Tibial artery (tissue), 4 donors: Measurements from ENCODE around the gene ST7L.

Experiments used
- DNase-seq, 2 donors: peaks; one replicate each; pipeline ENCODE4 v3.0.0-alpha.2; 2019
- H3K27ac ChIP-seq, 2 donors: fragments of 200-600 bp; sonication (generic) in 1 of 2; 1 replicate in 1 of 2; 2 replicates in 1 of 2; pipeline ENCODE4 v1.5.1; 2018 to 2019; ENCODE audit warnings: mild to moderate bottlenecking in 1 of 2
- H3K27me3 ChIP-seq, 2 donors: fragments of 200-600 bp; sonication (generic) in 1 of 2; one replicate each; pipeline versions ENCODE4 v1.5.1 to v1.6.0; 2016 to 2019
- H3K36me3 ChIP-seq, 3 donors: fragments of 200-600 bp; sonication (generic) in 2 of 3; one replicate each; pipeline ENCODE4 v1.5.1; 2016 to 2019; ENCODE audit warnings: mild to moderate bottlenecking in 2 of 3
- H3K4me1 ChIP-seq, 4 donors: fragments of 200-600 bp; sonication (generic) in 2 of 4; 1 replicate in 3 of 4; 2 replicates in 1 of 4; pipeline ENCODE4 v1.5.1; 2016 to 2019
- H3K4me3 ChIP-seq, 2 donors: fragments of 200-600 bp; sonication (generic) in 1 of 2; 1 replicate in 1 of 2; 2 replicates in 1 of 2; pipeline ENCODE4 v1.5.1; 2018 to 2019; ENCODE audit warnings: mild to moderate bottlenecking in 2 of 2
- H3K9me3 ChIP-seq, 3 donors: fragments of 200-600 bp; sonication (generic) in 1 of 3; one replicate each; pipeline ENCODE4 v1.5.1; 2016 to 2019
- intact Hi-C: fragments of 100-400 bp; cut with DNase I; formaldehyde crosslinking; loops from one replicate; pipeline ENCODE4 v1.15.0; 2023; ENCODE audit warnings: low total_unique reads
- TF ChIP-seq, protein P1 (sequence below), 2 experiments: fragments of 200-600 bp in 1 of 2; fragments of 450-650 bp in 1 of 2; IDR thresholded peaks; one replicate each; pipeline ENCODE4 v1.5.1; 2017 to 2019; ENCODE audit warnings: antibody characterized with exemption in 2 of 2, mild to moderate bottlenecking in 1 of 2, moderate library complexity in 1 of 2

ST7L gene

GRCh38 chr1:112506731-112507130, 112.2 kb downstream of the ST7L start:
- intact Hi-C loops, result no loop called here
- TF ChIP-seq, protein P1, sequence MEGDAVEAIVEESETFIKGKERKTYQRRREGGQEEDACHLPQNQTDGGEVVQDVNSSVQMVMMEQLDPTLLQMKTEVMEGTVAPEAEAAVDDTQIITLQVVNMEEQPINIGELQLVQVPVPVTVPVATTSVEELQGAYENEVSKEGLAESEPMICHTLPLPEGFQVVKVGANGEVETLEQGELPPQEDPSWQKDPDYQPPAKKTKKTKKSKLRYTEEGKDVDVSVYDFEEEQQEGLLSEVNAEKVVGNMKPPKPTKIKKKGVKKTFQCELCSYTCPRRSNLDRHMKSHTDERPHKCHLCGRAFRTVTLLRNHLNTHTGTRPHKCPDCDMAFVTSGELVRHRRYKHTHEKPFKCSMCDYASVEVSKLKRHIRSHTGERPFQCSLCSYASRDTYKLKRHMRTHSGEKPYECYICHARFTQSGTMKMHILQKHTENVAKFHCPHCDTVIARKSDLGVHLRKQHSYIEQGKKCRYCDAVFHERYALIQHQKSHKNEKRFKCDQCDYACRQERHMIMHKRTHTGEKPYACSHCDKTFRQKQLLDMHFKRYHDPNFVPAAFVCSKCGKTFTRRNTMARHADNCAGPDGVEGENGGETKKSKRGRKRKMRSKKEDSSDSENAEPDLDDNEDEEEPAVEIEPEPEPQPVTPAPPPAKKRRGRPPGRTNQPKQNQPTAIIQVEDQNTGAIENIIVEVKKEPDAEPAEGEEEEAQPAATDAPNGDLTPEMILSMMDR (IDR thresholded peaks at IDR 0.05), result no peak
- no peak overlapping the region for H3K4me3 ChIP-seq
- no peaks in the 10 kb centered on the region for H3K9me3 ChIP-seq
- no peak overlapping the region for H3K27ac ChIP-seq
- peaks cover 0 to 52% of the 10 kb centered on the region in 2 donors for H3K27me3 ChIP-seq
- H3K4me1 ChIP-seq, result peaks cover 0 to 31% (median 21%) of the 10 kb centered on the region in 4 donors
- no peak for DNase-seq
- no peaks in the 10 kb centered on the region for H3K36me3 ChIP-seq

GRCh38 chr1:112506306-112506705, 112.6 kb downstream of the ST7L start:
- intact Hi-C loops, result no loop called here
- no peak for DNase-seq
- peaks cover 0 to 54% of the 10 kb centered on the region in 2 donors for H3K27me3 ChIP-seq
- H3K4me1 ChIP-seq, result peaks cover 0 to 35% (median 25%) of the 10 kb centered on the region in 4 donors
- H3K4me3 ChIP-seq, result no peak overlapping the region
- H3K36me3 ChIP-seq, result no peaks in the 10 kb centered on the region
- no peak overlapping the region for H3K27ac ChIP-seq
- no peaks in the 10 kb centered on the region for H3K9me3 ChIP-seq
- TF ChIP-seq, protein P1 (IDR thresholded peaks at IDR 0.05), result no peak

- no peak overlapping the region for H3K27ac ChIP-seq
- intact Hi-C loops, result no loop called here
- H3K4me3 ChIP-seq, result no peak overlapping the region
- TF ChIP-seq, protein P1 (IDR thresholded peaks at IDR 0.05), result no peak
- peaks cover 0 to 54% of the 10 kb centered on the region in 2 donors for H3K27me3 ChIP-seq
- H3K36me3 ChIP-seq, result no peaks in the 10 kb centered on the region
- DNase-seq, result no peak
- peaks cover 0 to 36% (median 25%) of the 10 kb centered on the region in 4 donors for H3K4me1 ChIP-seq
- H3K9me3 ChIP-seq, result no peaks in the 10 kb centered on the region
Measured at GRCh38 chr1:112505878-112506277, 113.1 kb downstream of the ST7L start.

GRCh38 chr1:112505400-112505785, 113.5 kb downstream of the ST7L start:
- Histone ChIP-seq H3K4me1 (peaks cover 0 to 36% (median 25%) of the 10 kb centered on the region in 4 donors), H3K27me3 (peaks cover 0 to 54% of the 10 kb centered on the region in 2 donors), H3K9me3 (no peaks in the 10 kb centered on the region), H3K27ac (no peak overlapping the region), H3K4me3 (no peak overlapping the region), H3K36me3 (no peaks in the 10 kb centered on the region)
- intact Hi-C loops, result no loop called here
- DNase-seq, result no peak
- TF ChIP-seq, protein P1 (IDR thresholded peaks at IDR 0.05), result no peak

DNA sequence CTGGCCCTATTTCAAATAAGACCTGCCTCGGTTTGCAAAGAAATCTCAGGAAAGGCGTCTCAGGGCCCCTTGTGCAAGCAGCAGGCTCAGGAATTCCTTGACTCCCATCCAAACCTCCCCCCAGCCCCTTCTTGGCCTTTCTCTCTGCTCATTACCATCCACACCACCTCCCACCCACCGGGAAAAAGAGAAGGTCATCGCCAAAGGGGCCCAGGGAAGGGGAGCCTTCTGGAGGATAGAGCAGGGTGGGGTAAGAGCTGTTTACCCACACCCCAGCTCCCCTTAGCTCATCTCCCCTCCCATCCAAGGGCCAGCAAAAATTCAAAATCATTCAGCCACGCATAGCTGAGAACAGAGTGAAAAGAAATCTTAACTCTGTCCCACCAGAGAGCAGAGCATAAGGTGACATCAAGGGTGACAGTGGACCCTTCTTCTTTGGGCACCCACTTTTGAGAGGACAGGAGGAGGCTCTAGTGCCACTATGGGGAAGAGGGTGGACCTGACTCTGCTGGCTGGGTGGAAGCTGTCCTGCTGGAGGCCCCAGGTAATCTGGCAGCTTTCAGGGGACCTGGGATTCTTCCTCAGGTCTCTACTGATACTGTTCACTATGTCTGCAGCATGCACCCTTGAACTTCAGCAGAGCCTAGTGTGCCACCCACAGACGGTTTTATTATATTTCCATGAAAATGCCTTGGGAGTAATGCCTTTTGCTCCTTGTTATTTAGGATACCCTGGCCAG, 114.1 kb downstream of the ST7L start:
- H3K27ac ChIP-seq, result no peak overlapping the region
- peaks cover 0 to 36% (median 25%) of the 10 kb centered on the region in 4 donors for H3K4me1 ChIP-seq
- H3K9me3 ChIP-seq, result no peaks in the 10 kb centered on the region
- no peak overlapping the region for H3K4me3 ChIP-seq
- peaks cover 0 to 54% of the 10 kb centered on the region in 2 donors for H3K27me3 ChIP-seq
- intact Hi-C loops, result no loop called here
- H3K36me3 ChIP-seq, result no peaks in the 10 kb centered on the region
- TF ChIP-seq, protein P1 (IDR thresholded peaks at IDR 0.05), result no peak
- no peak for DNase-seq
